Lung microvascular endothelial cell (primary cell): ENCODE data around the gene RAB41. TPM values are rescaled to one million over a fixed set of nuclear protein-coding genes. Genes with fewer than 3 reads are reported as not detected.
"Not testable (repeated sequence)": the region's sequence is repeated elsewhere in the genome, so short reads cannot be mapped to it uniquely, and the experiment has no call there.

ENCODE experiments used
- DNase-seq, 2 donors: peaks; one replicate each; pipeline versions ENCODE4 v3.0.0 to v3.0.0-alpha.2; 2010; ENCODE audit warnings: low read depth in 2 of 2
- total RNA-seq: library from RNA; depleted of rRNA; stranded (reverse); fragments of >200 nt; gene quantifications from 2 replicates; pipeline ENCODE4 v1.2.1, GENCODE V29; 2014

RAB41 gene
- total RNA-seq, 1 donor from 2014 or later, result not detected

GRCh38 chrX:70289793-70290770 lies 8.1 kb downstream of the RAB41 start, which contains the start of the genes KIF4A and PDZD11:
KIF4A (plus strand) TSS chrX:70290104; CDS start chrX:70290459, 355 bp downstream.
PDZD11 (minus strand) TSS chrX:70289927; CDS start chrX:70289341, 586 bp downstream.
- DNase-seq, result peak; percentile 82 to 89

GRCh38 chrX:70292788-70293187 lies 10.8 kb downstream of the RAB41 start:
- DNase-seq, result no peak

GRCh38 chrX:70293621-70294020 lies 11.6 kb downstream of the RAB41 start:
- DNase-seq, result peak in 1 of 2 donors; percentile 18

- peak; percentile 68 to 85 for DNase-seq
Observed at GRCh38 chrX:70301716-70302115, 19.7 kb downstream of the RAB41 start.

- peak in 1 of 2 donors; percentile 59 for DNase-seq
Observed at GRCh38 chrX:70313503-70313902, 31.5 kb downstream of the RAB41 start.

GRCh38 chrX:70322784-70323183 lies 40.8 kb downstream of the RAB41 start:
- no peak for DNase-seq

GRCh38 chrX:70323628-70324027 lies 41.7 kb downstream of the RAB41 start:
- not testable (repeated sequence) for DNase-seq

GRCh38 chrX:70324326-70324725 lies 42.4 kb downstream of the RAB41 start:
- no peak for DNase-seq

GRCh38 chrX:70331161-70331560 lies 49.2 kb downstream of the RAB41 start:
- no peak for DNase-seq

- DNase-seq, result no peak
Observed at GRCh38 chrX:70332600-70332999, 50.6 kb downstream of the RAB41 start.

Other genes starting within 250 kb of the RAB41 start
- 0.20 and 0.44 TPM in 2 replicates for gene AWAT2, start 232.2 kb upstream of the RAB41 start, total RNA-seq
- not detected in 2 replicates for gene OTUD6A, start 219.7 kb upstream of the RAB41 start, total RNA-seq
- gene IGBP1, start 148.7 kb upstream of the RAB41 start, total RNA-seq, result 63.4 and 66.5 TPM in 2 replicates
- gene DGAT2L6, start 104.7 kb upstream of the RAB41 start, total RNA-seq, result not detected in 2 replicates
- not detected in 2 replicates for gene AWAT1, start 47.5 kb upstream of the RAB41 start, total RNA-seq
- not detected in 2 replicates for gene P2RY4, start 22.0 kb upstream of the RAB41 start, total RNA-seq
- not detected in 2 replicates for gene ARR3, start 13.8 kb upstream of the RAB41 start, total RNA-seq
- gene PDZD11, start 7.8 kb downstream of the RAB41 start, total RNA-seq, result 28.8 and 32.1 TPM in 2 replicates
- 1.8 and 6.3 TPM in 2 replicates for gene KIF4A, start 7.9 kb downstream of the RAB41 start, total RNA-seq
- not detected in 2 replicates for gene GDPD2, start 141.1 kb downstream of the RAB41 start, total RNA-seq
- gene DLG3, start 162.7 kb downstream of the RAB41 start, total RNA-seq, result 0.79 and 0.87 TPM in 2 replicates